H1 (cell line): Measurements from ENCODE around the gene ETV5. TPM values are rescaled to one million over a fixed set of nuclear protein-coding genes. Genes with fewer than 3 reads are reported as not detected.

Experiments
- CTCF ChIA-PET: fragments of 300-600 bp; sonication (Branson Sonifier 250); formaldehyde crosslinking; loops from one replicate; lab custom pipeline; 2021; ENCODE audit not compliant: partially characterized antibody; lab: Charles Lee
- POLR2A ChIA-PET: fragments of 300-600 bp; sonication (Branson Sonifier 250); formaldehyde crosslinking; loops from one replicate; lab custom pipeline; 2021; ENCODE audit warnings: inconsistent platforms; ENCODE audit not compliant: partially characterized antibody; lab: Charles Lee
- DNase-seq, 2 experiments: peaks; one replicate each; pipeline versions ENCODE4 v3.0.0 to v3.0.0-alpha.2; 2010 to 2022; ENCODE audit warnings: low spot score in 2 of 2, low read depth in 1 of 2, mixed read lengths in 1 of 2
- FAIRE-seq: peaks from 2 replicates; lab custom pipeline; 2011; peaks lifted over from hg19 to GRCh38; lab: Jason Lieb, UNC
- H2AFZ ChIP-seq: 2 replicates; pipeline ENCODE4 v1.8.1; 2012; ENCODE audit warnings: low read length, inconsistent platforms
- H2AK5ac ChIP-seq: 2 replicates; pipeline ENCODE4 v1.6.1; 2013; ENCODE audit warnings: low read depth, low read length
- H2BK120ac ChIP-seq: replicated peaks from 2 replicates; pipeline ENCODE3; 2013; ENCODE audit warnings: low read depth, low read length, inconsistent platforms
- H2BK12ac ChIP-seq: 2 replicates; pipeline ENCODE4 v1.6.1; 2013; ENCODE audit warnings: low read depth, low read length
- H2BK15ac ChIP-seq: 2 replicates; pipeline ENCODE4 v1.6.1; 2013; ENCODE audit warnings: low read length
- H2BK20ac ChIP-seq: 2 replicates; pipeline ENCODE4 v1.6.1; 2013; ENCODE audit warnings: low read length
- H2BK5ac ChIP-seq: 2 replicates; pipeline ENCODE4 v1.6.1; 2013; ENCODE audit warnings: low read depth, low read length
- H3K14ac ChIP-seq: 2 replicates; pipeline ENCODE4 v1.6.1; 2013; ENCODE audit warnings: inconsistent platforms; ENCODE audit not compliant: insufficient read length
- H3K18ac ChIP-seq: 2 replicates; pipeline ENCODE4 v1.6.1; 2013; ENCODE audit warnings: low read length; ENCODE audit errors: extremely low read depth
- H3K23ac ChIP-seq: 2 replicates; pipeline ENCODE4 v1.6.1; 2013; ENCODE audit warnings: inconsistent platforms; ENCODE audit not compliant: insufficient read length
- H3K23me2 ChIP-seq: 2 replicates; pipeline ENCODE4 v1.6.1; 2013; ENCODE audit warnings: low read depth, low read length
- H3K27ac ChIP-seq: 2 replicates; pipeline ENCODE4 v1.6.1; 2011; ENCODE audit warnings: low read depth, low read length, inconsistent platforms
- H3K27me3 ChIP-seq, 4 experiments: replicated peaks in 1 of 4; 1 replicate in 1 of 4; 2 replicates in 3 of 4; pipeline versions ENCODE4 v1.6.1 to v1.8.1; 2011 to 2013; ENCODE audit warnings: low read length in 3 of 4, mild to moderate bottlenecking in 3 of 4, inconsistent platforms in 2 of 4, mixed read lengths in 2 of 4, moderate library complexity in 1 of 4; ENCODE audit not compliant: control insufficient read depth in 3 of 4, insufficient read depth in 3 of 4; ENCODE audit errors: extremely low read depth in 1 of 4
- H3K36me3 ChIP-seq, 4 experiments: 2 replicates each; pipeline versions ENCODE4 v1.6.1 to v1.8.1; 2011 to 2013; ENCODE audit warnings: mild to moderate bottlenecking in 4 of 4, low read length in 3 of 4, moderate library complexity in 2 of 4, control low read depth in 1 of 4, inconsistent platforms in 1 of 4; ENCODE audit not compliant: insufficient read depth in 4 of 4, control insufficient read depth in 2 of 4
- H3K4ac ChIP-seq: replicated peaks from 2 replicates; pipeline ENCODE3; 2013; ENCODE audit warnings: low read length, low read depth, mixed read lengths, inconsistent platforms; ENCODE audit not compliant: insufficient read length
- H3K4me1 ChIP-seq, 4 experiments: replicated peaks in 1 of 4; 1 replicate in 1 of 4; 2 replicates in 3 of 4; pipeline versions ENCODE4 v1.6.1 to v1.8.1; 2011 to 2013; ENCODE audit warnings: low read length in 3 of 4, inconsistent platforms in 2 of 4, mixed read lengths in 1 of 4; ENCODE audit not compliant: insufficient read depth in 4 of 4, control insufficient read depth in 3 of 4
- H3K4me2 ChIP-seq, 2 experiments: 2 replicates each; pipeline versions ENCODE4 v1.6.1 to v1.8.1; 2011 to 2013; ENCODE audit warnings: low read depth in 2 of 2, low read length in 2 of 2, control low read depth in 1 of 2, inconsistent platforms in 1 of 2, mild to moderate bottlenecking in 1 of 2; ENCODE audit not compliant: insufficient read depth in 1 of 2
- H3K4me3 ChIP-seq, 4 experiments: fragments of 200-600, 300-600 bp in 1 of 4; sonication (generic), shearing (Covaris generic), sonication (Bioruptor Twin) in 1 of 4; 2 replicates each; pipeline versions ENCODE4 v1.5.1 to v1.8.1; 2011 to 2016; ENCODE audit warnings: low read length in 4 of 4, low read depth in 3 of 4, control low read depth in 2 of 4, inconsistent platforms in 2 of 4, mild to moderate bottlenecking in 2 of 4, mixed read lengths in 1 of 4, moderate library complexity in 1 of 4; ENCODE audit not compliant: insufficient read depth in 2 of 4; ENCODE audit errors: extremely low read depth in 1 of 4
- H3K56ac ChIP-seq: replicated peaks from 2 replicates; pipeline ENCODE3; 2013; ENCODE audit warnings: low read depth, mild to moderate bottlenecking, mixed read lengths, low read length, inconsistent platforms; ENCODE audit not compliant: insufficient read length
- H3K79me1 ChIP-seq: 2 replicates; pipeline ENCODE4 v1.6.1; 2013; ENCODE audit warnings: low read depth, low read length, control low read depth
- H3K79me2 ChIP-seq, 2 experiments: 2 replicates each; pipeline versions ENCODE4 v1.6.1 to v1.8.1; 2012 to 2013; ENCODE audit warnings: low read length in 2 of 2, mild to moderate bottlenecking in 2 of 2, inconsistent platforms in 1 of 2; ENCODE audit not compliant: insufficient read depth in 2 of 2, control insufficient read depth in 1 of 2
- H3K9ac ChIP-seq, 4 experiments: replicated peaks in 1 of 4; 1 replicate in 1 of 4; 2 replicates in 3 of 4; pipeline versions ENCODE4 v1.6.1 to v1.8.1; 2011 to 2013; ENCODE audit warnings: low read depth in 3 of 4, low read length in 3 of 4, control low read depth in 2 of 4, mild to moderate bottlenecking in 2 of 4, moderate library complexity in 2 of 4, inconsistent platforms in 1 of 4; ENCODE audit errors: extremely low read depth in 1 of 4
- H3K9me3 ChIP-seq, 2 experiments: 2 replicates each; pipeline versions ENCODE4 v1.6.1 to v1.8.1; 2012 to 2013; ENCODE audit warnings: mild to moderate bottlenecking in 2 of 2, moderate library complexity in 2 of 2, control low read depth in 1 of 2, inconsistent platforms in 1 of 2, low read depth in 1 of 2, low read length in 1 of 2, mixed read lengths in 1 of 2; ENCODE audit not compliant: insufficient read depth in 2 of 2
- H4K20me1 ChIP-seq, 2 experiments: replicated peaks in 1 of 2; 2 replicates each; pipeline versions ENCODE3 to v1.8.1; 2011 to 2013; ENCODE audit warnings: inconsistent platforms in 2 of 2, low read length in 2 of 2, mild to moderate bottlenecking in 1 of 2; ENCODE audit not compliant: insufficient read depth in 2 of 2, control insufficient read depth in 1 of 2
- H4K5ac ChIP-seq: 2 replicates; pipeline ENCODE4 v1.6.1; 2013; ENCODE audit warnings: low read length, low read depth, mixed read lengths, inconsistent platforms; ENCODE audit not compliant: insufficient read length
- H4K8ac ChIP-seq: 2 replicates; pipeline ENCODE4 v1.8.0; 2013; ENCODE audit warnings: mild to moderate bottlenecking, moderate library complexity, low read length, inconsistent platforms; ENCODE audit not compliant: insufficient read depth; ENCODE audit errors: extremely low read depth
- H4K91ac ChIP-seq: replicated peaks from 2 replicates; pipeline ENCODE3; 2013; ENCODE audit warnings: low read length, mixed read lengths, inconsistent platforms; ENCODE audit not compliant: insufficient read length
- GABPA ChIP-seq: IDR thresholded peaks from 2 replicates; pipeline ENCODE4 v1.6.1; 2011; ENCODE audit warnings: mild to moderate bottlenecking, low read length, moderate library complexity, borderline replicate concordance; ENCODE audit not compliant: insufficient read depth
- HDAC2 ChIP-seq, 2 experiments: fragments of 300-600 bp in 1 of 2; sonication (generic) in 1 of 2; IDR thresholded peaks; 2 replicates each; pipeline ENCODE4 v1.6.1; 2011 to 2012; ENCODE audit warnings: low read depth in 2 of 2, low read length in 2 of 2, mild to moderate bottlenecking in 2 of 2, moderate library complexity in 2 of 2, borderline replicate concordance in 1 of 2, inconsistent platforms in 1 of 2
- RNF2 ChIP-seq: fragments of 200-900, 300-1000 bp; sonication (generic); IDR thresholded peaks from 2 replicates; pipeline ENCODE4 v1.7.1; 2016; ENCODE audit warnings: borderline replicate concordance, low read depth, mild to moderate bottlenecking, antibody characterized with exemption, low read length; ENCODE audit not compliant: poor library complexity, severe bottlenecking; ENCODE audit errors: missing control alignments
- TAF7 ChIP-seq: optimal IDR thresholded peaks from 2 replicates; pipeline ENCODE3; 2011; ENCODE audit warnings: low read depth, mild to moderate bottlenecking, inconsistent platforms, low read length, moderate library complexity, borderline replicate concordance
- TCF12 ChIP-seq: IDR thresholded peaks from 2 replicates; pipeline ENCODE4 v1.6.1; 2011; ENCODE audit warnings: low read depth, mild to moderate bottlenecking, low read length
- ZNF274 ChIP-seq: IDR thresholded peaks from 2 replicates; pipeline ENCODE4 v1.7.0; 2012; ENCODE audit warnings: low read length, borderline replicate concordance; ENCODE audit errors: extremely low read depth
- WGBS, 2 experiments: shearing (Covaris generic) in 1 of 2; methylation state at CpG; one replicate each; pipeline versions ENCODE4 v1.1.6 to v1.1.7; 2013 to 2015; ENCODE audit warnings: low lambda C conversion rate in 2 of 2, mixed read lengths in 2 of 2, inconsistent platforms in 1 of 2, low coverage in 1 of 2, missing lambda C conversion rate in 1 of 2; ENCODE audit not compliant: insufficient replicate concordance in 2 of 2, insufficient coverage in 1 of 2, insufficient read length in 1 of 2; ENCODE audit errors: extremely low coverage in 1 of 2, missing lambda C conversion rate in 1 of 2; 5-methylcytosine and 5-hydroxymethylcytosine counted together
- polyA plus RNA-seq, 7 experiments: library from polyadenylated mRNA; depleted of rRNA in 3 of 7; stranded (reverse) in 5 of 7; unstranded in 2 of 7; fragments of >200 nt in 5 of 7; fragments of 200-250 nt in 2 of 7; gene quantifications; 1 replicate in 5 of 7; 2 replicates in 1 of 7; 4 replicates in 1 of 7; pipeline versions ENCODE4 v1.2.1 to v1.2.3, GENCODE V29; 2011 to 2013; ENCODE audit warnings: missing spikeins in 2 of 7, mixed read lengths in 2 of 7
- total RNA-seq: library from RNA; stranded (reverse); fragmentation: NEBNext Ultra II Directional; extraction: Animal tissue kit (Norgen Biotek cat#: 25700); gene quantifications from 2 replicates; pipeline ENCODE4 v1.2.1, GENCODE V29; 2021

The ETV5 gene
- total and polyA plus RNA-seq, 2 of the 8 experiments (the other 6 are each of a cell fraction or from before 2014, with no cell fraction given), result 13.1 to 36.9 TPM

GRCh38 chr3:186154641-186155040 is 45.8 kb upstream of the ETV5 start:
- Histone ChIP-seq H4K5ac (no peak overlapping the region), H2BK15ac (no peak overlapping the region), H3K36me3 (no peaks in the 10 kb centered on the region), H3K18ac (no peak overlapping the region), H3K23ac (no peak overlapping the region), H3K14ac (no peak overlapping the region), H2BK20ac (no peak overlapping the region), H3K27ac (no peak overlapping the region), H2BK120ac (no peak overlapping the region), H2BK5ac (no peak overlapping the region), H2BK12ac (no peak overlapping the region), H4K20me1 (peaks cover 0 to 1% of the 10 kb centered on the region in 2 experiments), H3K4ac (no peak overlapping the region), H3K79me1 (no peaks in the 10 kb centered on the region), H2AFZ (no peak overlapping the region), H3K4me2 (no peak overlapping the region), H3K23me2 (0 out of 2 replicates have a peak, but pooled peaks cover 2% of the 10 kb centered on the region), H4K8ac (no peak overlapping the region), H2AK5ac (no peak overlapping the region), H3K9me3 (no peaks in the 10 kb centered on the region), H3K9ac (no peak overlapping the region), H3K4me1 (no peaks in the 10 kb centered on the region), H4K91ac (no peak overlapping the region), H3K79me2 (no peaks in the 10 kb centered on the region), H3K4me3 (no peak overlapping the region), H3K56ac (no peak overlapping the region), H3K27me3 (no peaks in the 10 kb centered on the region)
- WGBS, 2 experiments, result 91% methylated on average over 2 of the region's 2 CpGs; no CpG with 5 or more reads in 1 of the 2 experiments
- POLR2A ChIA-PET, result no interaction called here
- CTCF ChIA-PET, result no interaction called here
- no peak for DNase-seq
- no peak for FAIRE-seq
- no peak for TF ChIP-seq GABPA
- no peak for TF ChIP-seq TAF7
- TF ChIP-seq HDAC2 (IDR thresholded peaks at IDR 0.05; ENCODE audit: borderline replicate concordance in 1 of 2, low read depth in 2 of 2, low read length in 2 of 2), result no peak
- no peak for TF ChIP-seq TCF12
- no peak for TF ChIP-seq RNF2
- no peak for TF ChIP-seq ZNF274
